Nephron progenitor cell (in vitro differentiated cells): Measurements from ENCODE around the gene KCTD11.
"Not testable (repeated sequence)": the region's sequence is repeated elsewhere in the genome, so short reads cannot be mapped to it uniquely, and the experiment has no call there.

ENCODE experiments used
- DNase-seq: peaks from one replicate; pipeline ENCODE4 v3.0.0; 2021
- H3K27ac Mint-ChIP-seq: 2 replicates; pipeline ENCODE4 v1.8.0; 2021; ENCODE audit warnings: mild to moderate bottlenecking, moderate library complexity, mixed read lengths
- H3K27me3 Mint-ChIP-seq: 2 replicates; pipeline ENCODE4 v1.8.0; 2021; ENCODE audit warnings: mild to moderate bottlenecking, low read depth, mixed read lengths; ENCODE audit not compliant: poor library complexity
- H3K36me3 Mint-ChIP-seq: 2 replicates; pipeline ENCODE4 v1.8.0; 2021; ENCODE audit warnings: low read depth, mixed read lengths
- H3K4me1 Mint-ChIP-seq: 2 replicates; pipeline ENCODE4 v1.8.0; 2021; ENCODE audit warnings: mixed read lengths
- H3K4me3 Mint-ChIP-seq: 2 replicates; pipeline ENCODE4 v1.8.0; 2021; ENCODE audit warnings: mild to moderate bottlenecking, moderate library complexity, mixed read lengths
- H3K9me3 Mint-ChIP-seq: 2 replicates; pipeline ENCODE4 v1.8.0; 2021; ENCODE audit warnings: mild to moderate bottlenecking, moderate library complexity, mixed read lengths
- TF ChIP-seq, protein P1 (sequence below): fragments of 200-600 bp; sonication (generic); IDR thresholded peaks from 2 replicates; pipeline ENCODE4 v1.5.0; 2021; ENCODE audit warnings: antibody characterized with exemption

The KCTD11 gene

DNA sequence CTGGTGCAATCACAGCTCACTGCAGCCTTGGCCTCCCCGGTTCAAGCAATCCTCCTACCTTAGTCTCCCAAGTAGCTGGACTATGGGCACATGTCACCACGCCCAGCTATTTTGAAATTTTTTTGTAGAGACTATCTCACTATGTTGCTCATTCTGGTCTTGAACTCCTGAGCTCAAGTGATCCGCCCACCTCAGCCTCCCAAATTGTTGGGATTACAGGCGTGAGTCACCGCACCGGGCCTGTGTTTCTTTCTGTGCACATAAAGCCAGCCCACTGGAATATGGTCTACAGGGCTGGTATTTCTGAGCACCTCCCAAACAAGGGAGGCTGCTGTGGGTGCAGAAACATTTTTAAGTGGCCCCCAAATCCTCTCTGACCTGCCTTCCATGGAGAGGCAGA lies 11.3 kb downstream of the KCTD11 start:
- no peaks in the 10 kb centered on the region for H3K4me1 Mint-ChIP-seq
- no peaks in the 10 kb centered on the region for H3K9me3 Mint-ChIP-seq
- DNase-seq = no peak
- no peak overlapping the region for H3K27ac Mint-ChIP-seq
- H3K4me3 Mint-ChIP-seq = no peak overlapping the region
- no peaks in the 10 kb centered on the region for H3K36me3 Mint-ChIP-seq
- H3K27me3 Mint-ChIP-seq = peaks cover 18% of the 10 kb centered on the region
- TF ChIP-seq, protein P1, sequence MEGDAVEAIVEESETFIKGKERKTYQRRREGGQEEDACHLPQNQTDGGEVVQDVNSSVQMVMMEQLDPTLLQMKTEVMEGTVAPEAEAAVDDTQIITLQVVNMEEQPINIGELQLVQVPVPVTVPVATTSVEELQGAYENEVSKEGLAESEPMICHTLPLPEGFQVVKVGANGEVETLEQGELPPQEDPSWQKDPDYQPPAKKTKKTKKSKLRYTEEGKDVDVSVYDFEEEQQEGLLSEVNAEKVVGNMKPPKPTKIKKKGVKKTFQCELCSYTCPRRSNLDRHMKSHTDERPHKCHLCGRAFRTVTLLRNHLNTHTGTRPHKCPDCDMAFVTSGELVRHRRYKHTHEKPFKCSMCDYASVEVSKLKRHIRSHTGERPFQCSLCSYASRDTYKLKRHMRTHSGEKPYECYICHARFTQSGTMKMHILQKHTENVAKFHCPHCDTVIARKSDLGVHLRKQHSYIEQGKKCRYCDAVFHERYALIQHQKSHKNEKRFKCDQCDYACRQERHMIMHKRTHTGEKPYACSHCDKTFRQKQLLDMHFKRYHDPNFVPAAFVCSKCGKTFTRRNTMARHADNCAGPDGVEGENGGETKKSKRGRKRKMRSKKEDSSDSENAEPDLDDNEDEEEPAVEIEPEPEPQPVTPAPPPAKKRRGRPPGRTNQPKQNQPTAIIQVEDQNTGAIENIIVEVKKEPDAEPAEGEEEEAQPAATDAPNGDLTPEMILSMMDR = no peak

GRCh38 chr17:7365963-7366362 lies 14.0 kb downstream of the KCTD11 start:
- H3K9me3 Mint-ChIP-seq, H3K4me1 Mint-ChIP-seq, H3K27ac Mint-ChIP-seq, H3K4me3 Mint-ChIP-seq, H3K36me3 Mint-ChIP-seq, DNase-seq: not testable (repeated sequence)
- peaks cover 31% of the 10 kb centered on the region for H3K27me3 Mint-ChIP-seq

GRCh38 chr17:7367083-7367482 lies 15.1 kb downstream of the KCTD11 start:
- Mint-ChIP-seq H3K27ac (no peak overlapping the region), H3K4me1 (no peaks in the 10 kb centered on the region), H3K4me3 (no peak overlapping the region), H3K9me3 (no peaks in the 10 kb centered on the region), H3K27me3 (peaks cover 30% of the 10 kb centered on the region), H3K36me3 (no peaks in the 10 kb centered on the region)
- DNase-seq = no peak
- TF ChIP-seq, protein P1 = no peak

GRCh38 chr17:7367918-7368598 lies 16.1 kb downstream of the KCTD11 start:
- no peak overlapping the region for H3K27ac Mint-ChIP-seq
- H3K4me3 Mint-ChIP-seq = no peak overlapping the region
- H3K36me3 Mint-ChIP-seq = no peaks in the 10 kb centered on the region

GRCh38 chr17:7368599-7368994 lies 16.6 kb downstream of the KCTD11 start:
- not testable (repeated sequence) for H3K36me3 Mint-ChIP-seq, DNase-seq, H3K4me3 Mint-ChIP-seq, H3K27ac Mint-ChIP-seq, H3K9me3 Mint-ChIP-seq, H3K4me1 Mint-ChIP-seq
- H3K27me3 Mint-ChIP-seq = peaks cover 33% of the 10 kb centered on the region

More at GRCh38 chr17:7367918-7368598, 16.1 kb downstream of the KCTD11 start:
- no peaks in the 10 kb centered on the region for H3K4me1 Mint-ChIP-seq
- H3K9me3 Mint-ChIP-seq = no peaks in the 10 kb centered on the region
- H3K27me3 Mint-ChIP-seq = peaks cover 33% of the 10 kb centered on the region
- no peak for DNase-seq
- TF ChIP-seq, protein P1 = no peak

GRCh38 chr17:7369825-7370224 lies 17.9 kb downstream of the KCTD11 start:
- H3K27ac Mint-ChIP-seq = no peak overlapping the region
- TF ChIP-seq, protein P1 = no peak
- H3K4me3 Mint-ChIP-seq = no peak overlapping the region
- peaks cover 40% of the 10 kb centered on the region for H3K27me3 Mint-ChIP-seq
- no peaks in the 10 kb centered on the region for H3K36me3 Mint-ChIP-seq
- H3K4me1 Mint-ChIP-seq = no peaks in the 10 kb centered on the region
- no peaks in the 10 kb centered on the region for H3K9me3 Mint-ChIP-seq
- DNase-seq = no peak

DNA sequence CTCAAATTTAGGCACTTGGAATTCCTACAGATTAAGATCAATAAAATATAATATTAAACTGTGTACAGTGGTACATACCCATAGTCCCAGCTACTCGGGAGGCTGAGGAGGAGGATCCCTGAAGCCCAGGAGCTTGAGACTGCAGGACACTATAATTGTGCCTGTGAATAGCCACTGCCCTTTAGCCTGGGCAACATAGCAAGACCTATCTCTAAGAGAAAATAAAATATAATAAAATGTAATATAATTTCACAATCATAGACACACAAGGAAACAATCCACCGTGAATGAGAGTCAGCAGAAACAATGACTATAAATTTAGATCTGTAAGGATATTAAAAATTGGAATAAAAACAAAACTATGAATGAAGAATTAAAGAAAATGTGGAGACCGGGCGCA lies 18.9 kb downstream of the KCTD11 start:
- no peak overlapping the region for H3K27ac Mint-ChIP-seq
- H3K36me3 Mint-ChIP-seq = no peaks in the 10 kb centered on the region
- TF ChIP-seq, protein P1 = no peak
- H3K4me1 Mint-ChIP-seq = no peaks in the 10 kb centered on the region
- H3K9me3 Mint-ChIP-seq = no peaks in the 10 kb centered on the region
- H3K27me3 Mint-ChIP-seq = peaks cover 40% of the 10 kb centered on the region
- DNase-seq = no peak
- H3K4me3 Mint-ChIP-seq = no peak overlapping the region
